ENCODE measurements around the gene BTBD7. TPM values are rescaled to one million over a fixed set of nuclear protein-coding genes. Genes with fewer than 3 reads are reported as not detected.

BTBD7 gene
- total RNA-seq, 2 donors from 2014 or later: 16.3 to 25.1 TPM

DNA sequence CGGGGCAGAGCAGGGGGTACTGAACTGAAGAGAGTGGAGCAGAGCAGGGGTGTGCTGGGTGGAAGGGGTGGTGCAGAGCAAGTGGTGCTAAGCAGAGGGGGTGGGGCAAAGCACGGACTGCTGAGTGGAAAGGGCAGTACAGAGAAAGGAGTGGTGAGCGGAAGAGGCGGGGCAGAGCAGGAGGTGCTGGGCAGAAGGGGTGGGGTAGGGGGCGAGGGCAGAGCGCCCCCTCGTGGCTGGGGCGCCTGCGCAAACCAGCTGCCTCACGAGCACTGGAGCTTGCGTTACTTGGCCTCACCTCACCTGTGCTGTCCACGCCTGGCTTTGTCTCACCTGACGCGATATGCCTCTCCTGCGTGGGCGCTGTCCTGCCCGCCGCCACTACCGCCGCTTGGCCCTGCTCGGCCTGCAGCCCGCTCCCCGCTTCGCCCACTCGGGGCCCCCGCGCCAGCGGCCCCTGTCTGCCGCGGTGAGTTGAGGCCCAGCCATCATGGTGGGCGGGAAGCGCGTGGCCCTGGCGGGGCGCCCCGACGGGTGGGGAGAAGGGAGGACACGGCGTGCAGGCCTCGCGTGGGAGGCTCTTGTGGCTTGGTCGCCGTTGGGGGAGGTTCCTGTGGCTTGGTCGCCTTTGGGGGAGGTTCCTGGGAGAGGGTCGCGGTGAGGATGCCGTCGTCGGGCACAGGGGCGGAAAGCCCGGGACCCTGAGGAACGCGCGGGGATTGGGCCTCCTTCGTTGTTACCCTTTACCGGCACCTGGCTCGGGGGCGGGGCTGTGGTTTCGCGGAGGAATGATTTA is 14.3 kb upstream of the BTBD7 start, which contains the start of gene COX8C:
TSS of gene COX8C (plus strand) at position 257 of the 796 bp plus-strand sequence. CDS start at position 344, 87 bp downstream.
- WGBS, 2 donors: 89 to 96% methylated on average over 23 to 60 of the region's 60 CpGs
- TF ChIP-seq, protein P1, sequence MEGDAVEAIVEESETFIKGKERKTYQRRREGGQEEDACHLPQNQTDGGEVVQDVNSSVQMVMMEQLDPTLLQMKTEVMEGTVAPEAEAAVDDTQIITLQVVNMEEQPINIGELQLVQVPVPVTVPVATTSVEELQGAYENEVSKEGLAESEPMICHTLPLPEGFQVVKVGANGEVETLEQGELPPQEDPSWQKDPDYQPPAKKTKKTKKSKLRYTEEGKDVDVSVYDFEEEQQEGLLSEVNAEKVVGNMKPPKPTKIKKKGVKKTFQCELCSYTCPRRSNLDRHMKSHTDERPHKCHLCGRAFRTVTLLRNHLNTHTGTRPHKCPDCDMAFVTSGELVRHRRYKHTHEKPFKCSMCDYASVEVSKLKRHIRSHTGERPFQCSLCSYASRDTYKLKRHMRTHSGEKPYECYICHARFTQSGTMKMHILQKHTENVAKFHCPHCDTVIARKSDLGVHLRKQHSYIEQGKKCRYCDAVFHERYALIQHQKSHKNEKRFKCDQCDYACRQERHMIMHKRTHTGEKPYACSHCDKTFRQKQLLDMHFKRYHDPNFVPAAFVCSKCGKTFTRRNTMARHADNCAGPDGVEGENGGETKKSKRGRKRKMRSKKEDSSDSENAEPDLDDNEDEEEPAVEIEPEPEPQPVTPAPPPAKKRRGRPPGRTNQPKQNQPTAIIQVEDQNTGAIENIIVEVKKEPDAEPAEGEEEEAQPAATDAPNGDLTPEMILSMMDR (IDR thresholded peaks at IDR 0.05): no peak
- TF ChIP-seq POLR2A (IDR thresholded peaks at IDR 0.05): no peak
- H3K4me3 ChIP-seq: no peak within 1 kb of the TSS
- no peaks in the 10 kb centered on the region for H3K9me3 ChIP-seq
- no peaks in the 10 kb centered on the region for H3K27me3 ChIP-seq
- H3K36me3 ChIP-seq (replicated peaks in 1 of 2; ENCODE audit: insufficient read depth in 1 of 2, low read depth in 2 of 2): no peaks in the 10 kb centered on the region
- no peak within 1 kb of the TSS for H3K27ac ChIP-seq
- H3K4me1 ChIP-seq: no peaks in the 10 kb centered on the region
- intact Hi-C loops (cut with DNase I): no loop called here
- ATAC-seq: no peak
- DNase-seq: no peak

DNA sequence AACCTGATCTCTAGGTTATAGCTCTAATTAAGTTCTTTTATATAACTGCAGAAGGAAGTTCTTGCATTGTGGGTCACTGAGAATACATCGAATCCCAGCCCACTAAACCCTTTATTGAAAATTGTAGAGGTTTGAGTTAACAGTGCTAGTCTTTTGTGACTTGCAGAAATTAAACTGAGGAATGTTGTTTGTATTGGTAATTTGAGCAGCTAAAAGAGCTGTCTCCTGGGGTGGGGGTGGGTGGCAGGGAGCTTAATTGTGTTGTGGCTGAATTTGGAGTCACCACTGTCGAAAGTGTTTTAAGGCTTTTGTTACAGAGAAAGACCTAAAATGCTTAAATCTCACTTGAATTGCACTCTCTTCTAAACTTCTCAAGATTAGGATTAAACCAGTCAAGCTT is 11.0 kb upstream of the BTBD7 start:
- H3K27me3 ChIP-seq: no peaks in the 10 kb centered on the region
- intact Hi-C loops (cut with DNase I): no loop called here
- TF ChIP-seq, protein P1 (IDR thresholded peaks at IDR 0.05): no peak
- no peak for TF ChIP-seq POLR2A (IDR thresholded peaks at IDR 0.05)
- H3K36me3 ChIP-seq (replicated peaks in 1 of 2; ENCODE audit: insufficient read depth in 1 of 2, low read depth in 2 of 2): no peaks in the 10 kb centered on the region
- H3K4me3 ChIP-seq: no peak overlapping the region
- DNase-seq (no peak), ATAC-seq (no peak)
- WGBS, 2 donors: 81 to 87% methylated on average over 2 of the region's 2 CpGs
- H3K9me3 ChIP-seq: no peaks in the 10 kb centered on the region
- H3K4me1 ChIP-seq: no peaks in the 10 kb centered on the region
- H3K27ac ChIP-seq: no peak overlapping the region

GRCh38 chr14:93343266-93343665 is 10.4 kb upstream of the BTBD7 start:
- DNase-seq (no peak), ATAC-seq (no peak)
- WGBS, 2 donors: 39 to 45% methylated on average over 1 of the region's 1 CpG
- H3K4me3 ChIP-seq: no peak overlapping the region
- H3K9me3 ChIP-seq: no peaks in the 10 kb centered on the region
- intact Hi-C loops (cut with DNase I): no loop called here
- H3K27me3 ChIP-seq: no peaks in the 10 kb centered on the region
- no peaks in the 10 kb centered on the region for H3K36me3 ChIP-seq (replicated peaks in 1 of 2; ENCODE audit: insufficient read depth in 1 of 2, low read depth in 2 of 2)
- no peak overlapping the region for H3K27ac ChIP-seq
- no peaks in the 10 kb centered on the region for H3K4me1 ChIP-seq
- no peak for TF ChIP-seq POLR2A (IDR thresholded peaks at IDR 0.05)
- TF ChIP-seq, protein P1 (IDR thresholded peaks at IDR 0.05): no peak

DNA sequence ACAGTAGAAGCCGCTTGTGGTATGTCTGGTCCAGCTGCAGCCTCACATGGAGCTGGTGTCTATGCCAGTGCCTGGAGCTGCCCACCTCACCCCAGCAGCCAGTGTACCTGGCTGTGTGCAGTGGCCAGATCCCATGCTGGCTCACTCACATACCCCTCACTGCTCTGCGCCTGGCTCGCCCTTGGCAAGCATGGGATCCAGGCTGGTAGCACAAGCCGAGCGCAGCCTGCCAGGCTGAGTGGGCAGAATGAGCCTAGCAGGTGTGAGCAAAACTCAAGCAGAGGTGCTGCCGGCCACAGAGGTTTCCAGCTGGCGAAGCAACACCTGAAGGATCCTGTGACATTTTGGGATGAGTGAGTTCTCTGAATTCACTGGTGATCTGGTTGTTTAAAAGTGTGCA is 5.0 kb upstream of the BTBD7 start:
- H3K4me3 ChIP-seq: no peak overlapping the region
- ATAC-seq (no peak), DNase-seq (no peak)
- H3K27me3 ChIP-seq: no peaks in the 10 kb centered on the region
- TF ChIP-seq, protein P1 (IDR thresholded peaks at IDR 0.05): no peak
- TF ChIP-seq POLR2A (IDR thresholded peaks at IDR 0.05): no peak
- 79 to 93% methylated on average over 2 to 7 of the region's 7 CpGs for WGBS, 2 donors
- H3K27ac ChIP-seq: no peak overlapping the region
- intact Hi-C loops (cut with DNase I): no loop called here
- H3K4me1 ChIP-seq: peaks cover 9% of the 10 kb centered on the region
- H3K36me3 ChIP-seq (replicated peaks in 1 of 2; ENCODE audit: insufficient read depth in 1 of 2, low read depth in 2 of 2): no peaks in the 10 kb centered on the region
- H3K9me3 ChIP-seq: no peaks in the 10 kb centered on the region
